ENCODE results near the gene GNA12.

The GNA12 gene

DNA sequence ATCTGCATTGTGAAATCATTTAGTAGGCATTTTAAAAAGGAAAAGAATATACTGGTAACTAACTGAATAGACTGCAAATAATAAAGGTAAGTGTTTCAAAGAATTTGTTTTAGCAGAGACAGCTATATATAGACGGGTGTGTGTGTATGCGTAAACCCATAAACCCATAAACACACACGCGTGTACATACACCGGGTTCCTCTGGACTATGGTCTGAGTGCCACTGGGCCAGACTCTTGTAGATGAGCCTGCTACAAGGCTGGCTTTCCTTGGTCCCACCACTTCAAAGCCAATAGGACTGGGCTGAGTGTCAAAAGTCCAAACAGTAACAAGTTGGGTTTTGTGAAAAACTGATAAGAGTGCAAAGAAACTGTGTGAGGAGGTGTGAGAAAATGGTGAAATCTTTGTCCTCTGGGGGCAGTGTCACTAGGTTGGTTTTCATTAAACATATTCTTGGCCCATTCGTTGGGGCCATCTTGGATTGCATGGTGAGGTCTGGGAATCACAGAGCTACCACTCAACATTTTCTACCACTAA lies 39.8 kb downstream of the GNA12 start:
- DNase-seq (ENCODE audit: low read depth, low spot score), result no peak

DNA sequence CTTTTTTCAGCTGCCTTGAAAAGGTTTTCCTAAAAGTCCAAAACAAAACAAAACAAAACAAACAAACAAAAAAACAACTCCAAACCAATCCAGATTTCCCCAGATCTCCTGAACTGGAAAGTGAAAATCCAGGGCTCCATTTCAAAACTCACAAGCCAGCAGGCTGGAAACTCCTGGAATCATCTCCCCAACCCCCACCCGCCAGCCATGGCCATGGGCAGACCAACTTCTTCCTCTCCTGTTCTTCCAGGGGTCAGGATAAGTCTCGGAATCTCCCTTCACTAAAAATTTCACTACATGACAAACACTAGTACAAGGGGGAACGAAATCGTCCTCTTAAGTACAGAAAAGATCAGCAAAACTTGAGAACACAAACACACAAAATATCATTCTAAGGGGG lies 40.4 kb downstream of the GNA12 start:
- DNase-seq (ENCODE audit: low read depth, low spot score), result no peak

DNA sequence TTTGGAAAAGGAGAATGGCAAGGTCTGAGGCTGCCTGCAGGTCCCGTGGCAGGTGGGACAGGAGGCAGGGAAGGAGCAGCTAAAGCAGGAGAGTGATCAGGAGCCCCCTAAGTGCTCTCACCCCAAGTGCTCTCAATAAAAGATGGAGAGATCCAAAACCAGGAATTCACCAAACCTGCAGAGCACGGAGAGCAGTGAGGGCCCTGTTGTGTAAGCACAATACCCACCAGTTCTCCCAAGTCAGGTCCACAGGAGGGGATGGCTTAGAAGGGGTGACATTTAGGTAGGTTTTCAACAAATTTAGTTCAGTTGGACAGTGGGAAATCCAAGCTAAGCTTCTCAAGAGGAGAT lies 40.8 kb downstream of the GNA12 start:
- DNase-seq (ENCODE audit: low read depth, low spot score), result no peak

GRCh38 chr7:2802504-2803341 lies 41.4 kb downstream of the GNA12 start:
- DNase-seq (ENCODE audit: low read depth, low spot score), result peak; percentile 58

GRCh38 chr7:2802101-2802500 lies 42.0 kb downstream of the GNA12 start:
- peak; percentile 49 for DNase-seq (ENCODE audit: low read depth, low spot score)

DNA sequence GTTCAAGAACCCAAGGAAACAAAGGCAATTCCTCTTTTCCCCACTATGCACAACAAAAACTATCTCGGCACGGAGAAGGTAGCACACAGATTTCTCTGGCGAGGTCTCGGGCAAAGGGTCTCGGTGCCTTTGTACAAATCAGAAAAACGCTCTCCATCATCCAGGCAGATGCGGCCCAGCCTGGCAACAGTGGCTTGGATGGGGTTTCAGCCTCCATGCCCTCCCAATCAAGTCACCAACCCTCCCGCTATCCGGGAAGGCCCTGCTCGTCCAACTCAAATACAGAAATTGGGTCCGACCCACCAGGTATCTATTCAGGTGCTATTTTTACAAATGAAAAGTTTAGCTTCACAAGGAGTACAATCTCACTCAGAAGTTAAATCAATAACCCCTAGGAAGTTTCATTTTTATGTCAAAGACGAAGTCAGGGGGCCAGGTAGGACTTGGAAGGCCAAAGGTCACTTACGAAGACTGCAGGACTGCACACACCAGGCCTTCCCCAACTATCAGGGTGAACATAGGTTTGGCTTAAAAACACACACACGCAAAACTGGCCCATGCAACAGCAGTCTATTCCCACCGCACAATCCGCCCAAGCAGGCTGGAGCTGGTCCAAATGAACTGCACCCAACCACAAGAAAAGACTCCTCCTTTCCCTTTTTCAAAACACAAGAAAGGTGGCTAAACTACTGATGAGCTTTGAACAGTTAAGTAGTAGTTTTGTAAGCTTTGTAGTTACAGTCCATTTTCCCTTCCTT lies 43.0 kb downstream of the GNA12 start:
- peak; percentile 89 for DNase-seq (ENCODE audit: low read depth, low spot score)

GRCh38 chr7:2800220-2800930 lies 43.7 kb downstream of the GNA12 start:
- no peak for DNase-seq (ENCODE audit: low read depth, low spot score)

DNA sequence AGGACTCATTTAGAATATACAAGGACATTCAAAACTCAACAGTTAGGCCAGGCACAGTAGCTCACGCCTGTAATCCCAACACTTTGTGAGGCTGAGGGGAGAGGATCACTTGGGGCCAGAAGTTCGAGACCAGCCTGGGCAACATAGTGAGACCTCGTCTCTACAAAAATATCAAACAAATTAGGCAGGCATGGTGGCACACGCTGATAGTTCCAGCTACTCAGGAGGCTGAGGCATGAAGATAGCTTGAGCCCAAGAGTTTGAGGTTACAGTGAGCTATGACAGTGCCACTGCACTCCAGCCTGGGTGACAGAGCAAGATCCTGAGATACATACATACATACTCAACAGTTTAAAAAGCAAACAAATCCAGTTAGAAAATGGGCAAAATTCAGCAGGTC lies 44.9 kb downstream of the GNA12 start:
- no peak for DNase-seq (ENCODE audit: low read depth, low spot score)

GRCh38 chr7:2798669-2799068 lies 45.4 kb downstream of the GNA12 start:
- DNase-seq (ENCODE audit: low read depth, low spot score), result no peak

DNA sequence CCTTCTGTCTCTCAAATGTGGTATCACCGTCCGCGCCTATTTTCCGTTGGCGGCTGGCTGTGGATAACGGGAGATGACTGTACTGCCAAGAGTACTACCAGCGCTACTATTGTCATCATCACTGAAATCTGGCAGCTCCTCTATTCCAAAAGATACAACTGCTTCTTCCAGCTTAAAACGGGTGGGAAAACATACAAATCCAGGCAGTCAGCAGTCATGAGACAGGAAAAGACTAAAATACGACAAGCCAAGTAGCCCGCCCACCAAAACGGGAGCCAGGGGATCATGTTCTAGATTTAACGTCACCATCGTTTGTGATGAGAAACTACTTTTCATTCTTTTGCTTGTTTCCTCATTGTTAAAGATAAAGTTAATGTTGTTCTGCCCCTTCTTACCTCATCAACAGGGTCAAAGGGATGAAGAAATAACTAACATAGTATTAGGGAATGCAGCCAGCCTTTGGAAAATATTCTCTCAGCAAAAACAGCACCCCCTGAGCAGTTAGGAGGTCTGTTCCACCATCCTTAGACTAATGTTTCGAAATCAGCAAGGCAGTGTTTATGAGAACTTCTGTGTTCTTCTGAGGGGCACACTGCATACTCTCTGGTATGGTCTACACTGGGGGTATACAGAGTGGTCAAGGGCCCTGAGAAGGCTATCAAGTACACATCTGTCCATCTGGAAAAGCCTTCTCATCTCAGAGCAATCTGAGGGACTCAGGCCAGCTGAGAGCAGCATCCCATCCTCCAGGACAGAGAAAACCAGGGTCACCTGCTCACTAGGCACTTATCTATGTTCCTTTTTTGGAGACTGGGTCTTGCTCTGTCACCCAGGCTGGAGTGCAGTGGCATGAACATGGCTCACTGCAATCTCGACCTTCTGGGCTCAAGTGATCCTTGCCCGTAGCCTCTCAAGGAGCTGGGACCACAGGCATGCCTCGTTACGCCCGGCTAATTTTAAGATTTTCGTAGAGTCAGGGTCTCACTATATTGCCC lies 47.5 kb downstream of the GNA12 start:
- DNase-seq (ENCODE audit: low read depth, low spot score), result no peak

GRCh38 chr7:2795906-2796305 lies 48.2 kb downstream of the GNA12 start:
- no peak for DNase-seq (ENCODE audit: low read depth, low spot score)

GRCh38 chr7:2794836-2795636 lies 49.1 kb downstream of the GNA12 start:
- peak; percentile 40 for DNase-seq (ENCODE audit: low read depth, low spot score)

DNA sequence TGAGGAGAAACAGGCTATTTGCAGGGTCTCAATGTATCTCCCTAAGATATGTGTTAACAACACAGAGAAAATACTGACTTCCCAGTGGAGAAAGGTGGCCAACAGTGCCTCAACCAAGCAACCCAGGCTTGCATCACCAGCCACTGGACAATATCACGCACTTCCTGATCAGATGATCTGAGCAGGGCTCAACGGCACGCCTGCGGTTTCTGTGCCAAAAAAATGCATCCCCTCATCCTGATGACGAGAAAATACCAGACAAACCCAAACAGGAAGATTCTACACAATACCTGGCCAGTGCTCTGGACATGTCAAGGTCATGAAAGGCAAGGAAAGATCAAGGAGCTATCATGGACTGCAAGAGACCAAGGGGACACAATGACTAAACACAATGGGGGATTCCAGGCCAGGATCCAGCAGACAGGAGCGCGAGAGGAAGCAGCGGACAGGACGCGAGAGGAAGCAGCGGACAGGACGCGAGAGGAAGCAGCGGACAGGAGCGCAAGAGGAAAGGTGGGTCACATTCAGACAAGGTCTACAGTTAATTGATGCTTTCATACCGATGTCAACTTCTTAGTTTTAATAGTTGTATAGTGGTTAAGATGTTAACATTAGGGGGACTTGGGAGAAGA lies 51.1 kb downstream of the GNA12 start:
- no peak for DNase-seq (ENCODE audit: low read depth, low spot score)

DNA sequence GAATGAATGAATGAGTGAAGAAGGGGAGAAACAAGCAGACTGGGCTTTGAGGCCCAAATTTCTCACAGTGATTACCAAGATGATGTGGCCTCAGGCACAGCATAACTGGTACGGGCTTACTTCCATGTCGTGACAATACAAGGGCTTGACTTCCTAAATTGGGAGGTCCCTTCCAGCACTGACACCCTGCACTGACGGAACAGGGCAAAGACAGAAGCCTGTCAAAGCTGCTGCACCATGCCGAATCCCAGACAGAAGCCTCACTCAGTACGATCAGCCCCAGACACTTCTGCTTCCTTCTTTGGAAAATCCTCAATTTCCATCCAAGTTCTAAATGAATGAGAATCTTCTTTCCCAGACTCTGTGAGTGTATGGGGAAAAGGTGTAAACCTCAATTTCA lies 51.9 kb downstream of the GNA12 start:
- DNase-seq (ENCODE audit: low read depth, low spot score), result no peak

- no peak for DNase-seq (ENCODE audit: low read depth, low spot score)
Measured at GRCh38 chr7:2791390-2791789, 52.7 kb downstream of the GNA12 start.

- peak; percentile 86 for DNase-seq (ENCODE audit: low read depth, low spot score)
Measured at GRCh38 chr7:2787251-2787951, 56.7 kb downstream of the GNA12 start.

DNA sequence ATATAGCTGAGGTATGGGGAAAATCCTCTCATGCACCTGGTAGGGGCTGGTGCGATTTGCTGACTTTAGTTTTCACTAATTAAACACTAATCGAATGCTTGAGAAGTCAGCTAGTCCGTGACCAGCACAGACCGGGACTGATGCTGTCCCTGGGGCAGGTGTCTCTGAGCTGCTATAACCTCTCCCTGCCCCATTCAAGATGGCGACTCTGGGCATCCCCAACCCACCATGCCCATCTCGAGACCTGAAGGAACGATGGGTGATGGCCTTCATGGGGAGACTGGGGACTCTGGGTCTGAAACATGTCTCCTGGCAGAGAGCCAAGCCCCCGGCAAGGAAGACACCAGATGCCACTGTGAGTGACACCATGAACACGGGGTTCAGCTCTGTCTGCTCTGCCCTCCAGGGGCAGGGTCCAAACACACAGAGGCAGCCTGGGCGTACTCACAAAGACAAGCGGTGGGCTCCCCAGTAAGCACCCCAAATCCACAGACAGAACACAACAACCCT lies 57.4 kb downstream of the GNA12 start:
- DNase-seq (ENCODE audit: low read depth, low spot score), result no peak

DNA sequence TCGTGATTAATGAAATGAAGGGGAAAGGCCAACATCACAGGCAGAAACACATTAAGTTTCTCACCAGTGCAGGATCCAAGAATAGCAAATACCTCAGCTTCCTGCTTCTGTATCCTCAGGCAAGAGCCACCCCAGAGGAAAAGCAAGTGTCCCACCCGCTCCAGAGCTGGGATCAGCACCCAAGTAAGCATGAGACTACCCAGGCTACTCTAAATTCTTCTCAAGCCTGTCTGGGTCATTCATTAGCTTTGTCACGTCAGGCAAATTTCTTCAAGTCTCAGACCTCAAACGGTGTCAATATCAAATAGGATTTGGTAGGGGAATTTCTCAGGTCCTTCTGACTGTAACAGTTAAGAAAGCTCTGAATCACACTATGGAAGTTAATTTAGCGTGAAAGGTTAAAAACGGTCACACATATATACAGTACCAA lies 59.0 kb downstream of the GNA12 start:
- DNase-seq (ENCODE audit: low read depth, low spot score), result peak; percentile 86

GRCh38 chr7:2782565-2782964 lies 61.5 kb downstream of the GNA12 start:
- DNase-seq (ENCODE audit: low read depth, low spot score), result no peak

Data from astrocyte of the hippocampus (primary cell).